ENCODE results near the gene AGK. TPM values are rescaled to one million over a fixed set of nuclear protein-coding genes. Genes with fewer than 3 reads are reported as not detected.

AGK gene
- total RNA-seq = 21.2 and 27.1 TPM in 2 replicates
- polyA plus RNA-seq = 15.8 and 16.7 TPM in 2 replicates

GRCh38 chr7:141551094-141551781 lies at the start of gene AGK:
Gene AGK, plus strand, starts transcription at chr7:141551410. Its CDS starts 4,057 bp downstream, at chr7:141555467.
- TF ChIP-seq EZH2phosphoT487 (IDR thresholded peaks at IDR 0.05; ENCODE audit: low read depth, severe bottlenecking, unreplicated experiment) (no peak), EZH2 (IDR thresholded peaks at IDR 0.05; ENCODE audit: borderline replicate concordance) (no peak), CTCF (IDR thresholded peaks at IDR 0.05; ENCODE audit: poor library complexity) (no peak)
- peak within 1 kb of the TSS; percentile 82 for H3K27ac ChIP-seq
- peak; percentile 85 for DNase-seq (ENCODE audit: low spot score)
- H3K27me3 ChIP-seq = no peaks in the 10 kb centered on the region
- under 1% methylated on average over 61 of the region's 66 CpGs for WGBS (ENCODE audit: low lambda C conversion rate, missing lambda C conversion rate)
- H3K4me1 ChIP-seq (ENCODE audit: insufficient read depth) = peaks cover 3% of the 10 kb centered on the region
- peak within 1 kb of the TSS; percentile 100 for H2AFZ ChIP-seq
- H3K4me2 ChIP-seq = peak within 1 kb of the TSS; percentile 85
- no peaks in the 10 kb centered on the region for H3K9me2 ChIP-seq (replicated peaks; ENCODE audit: insufficient read depth)
- H3K9me3 ChIP-seq (ENCODE audit: low read depth) = no peaks in the 10 kb centered on the region
- peak within 1 kb of the TSS; percentile 98 for H3K4me3 ChIP-seq
- H4K20me1 ChIP-seq (ENCODE audit: insufficient read depth, poor library complexity, severe bottlenecking) = no peaks in the 10 kb centered on the region
- H3K79me2 ChIP-seq = no peaks in the 10 kb centered on the region
- no peaks in the 10 kb centered on the region for H3K36me3 ChIP-seq (replicated peaks; ENCODE audit: insufficient read depth, low read depth)

GRCh38 chr7:141501451-141501850 lies 49.8 kb upstream of the AGK start:
- H3K4me2 ChIP-seq = no peak overlapping the region
- H3K9me3 ChIP-seq (ENCODE audit: low read depth) = no peaks in the 10 kb centered on the region
- no peak overlapping the region for H3K27ac ChIP-seq
- no peaks in the 10 kb centered on the region for H4K20me1 ChIP-seq (ENCODE audit: insufficient read depth, poor library complexity, severe bottlenecking)
- no peak overlapping the region for H3K4me3 ChIP-seq
- H3K79me2 ChIP-seq = no peaks in the 10 kb centered on the region
- 86% methylated on average over 2 of the region's 2 CpGs for WGBS (ENCODE audit: low lambda C conversion rate, missing lambda C conversion rate)
- H3K36me3 ChIP-seq (replicated peaks; ENCODE audit: insufficient read depth, low read depth) = no peaks in the 10 kb centered on the region
- no peaks in the 10 kb centered on the region for H3K4me1 ChIP-seq (ENCODE audit: insufficient read depth)
- H2AFZ ChIP-seq = no peak overlapping the region
- no peak for TF ChIP-seq EZH2phosphoT487 (IDR thresholded peaks at IDR 0.05; ENCODE audit: low read depth, severe bottlenecking, unreplicated experiment)
- no peak for TF ChIP-seq EZH2 (IDR thresholded peaks at IDR 0.05; ENCODE audit: borderline replicate concordance)
- TF ChIP-seq CTCF (IDR thresholded peaks at IDR 0.05; ENCODE audit: poor library complexity) = no peak
- H3K9me2 ChIP-seq (replicated peaks; ENCODE audit: insufficient read depth) = no peaks in the 10 kb centered on the region
- no peak for DNase-seq (ENCODE audit: low spot score)
- H3K27me3 ChIP-seq = peaks cover 19% of the 10 kb centered on the region

- Histone ChIP-seq H2AFZ (peak overlapping the region; percentile 45), H3K27me3 (peaks cover 37% of the 10 kb centered on the region), H3K9me2 (replicated peaks; ENCODE audit: insufficient read depth) (no peaks in the 10 kb centered on the region), H3K9me3 (ENCODE audit: low read depth) (no peaks in the 10 kb centered on the region), H3K79me2 (no peaks in the 10 kb centered on the region), H3K36me3 (replicated peaks; ENCODE audit: insufficient read depth, low read depth) (no peaks in the 10 kb centered on the region), H3K4me3 (no peak overlapping the region), H3K27ac (no peak overlapping the region), H3K4me1 (ENCODE audit: insufficient read depth) (no peaks in the 10 kb centered on the region), H3K4me2 (peak overlapping the region; percentile 78), H4K20me1 (ENCODE audit: insufficient read depth, poor library complexity, severe bottlenecking) (no peaks in the 10 kb centered on the region)
- WGBS (ENCODE audit: low lambda C conversion rate, missing lambda C conversion rate) = 22% methylated on average over 5 of the region's 8 CpGs
- no peak for DNase-seq (ENCODE audit: low spot score)
- TF ChIP-seq EZH2 (IDR thresholded peaks at IDR 0.05; ENCODE audit: borderline replicate concordance) = no peak
- TF ChIP-seq EZH2phosphoT487 (IDR thresholded peaks at IDR 0.05; ENCODE audit: low read depth, severe bottlenecking, unreplicated experiment) = no peak
- no peak for TF ChIP-seq CTCF (IDR thresholded peaks at IDR 0.05; ENCODE audit: poor library complexity)
These were observed 39.9 kb upstream of the AGK start for GRCh38 chr7:141511316-141511675.
